GM18498 (cell line): ENCODE data around the gene ADAMTS14.
"Not testable (repeated sequence)": the region's sequence is repeated elsewhere in the genome, so short reads cannot be mapped to it uniquely, and the experiment has no call there.

Experiments
- ATAC-seq: cut with Tn5 transposase; IDR thresholded peaks from one replicate; pipeline ENCODE4 v1.9.1; 2021; ENCODE audit warnings: mild to moderate bottlenecking, moderate library complexity; ENCODE audit not compliant: unreplicated experiment

The ADAMTS14 gene

GRCh38 chr10:70768026-70768685 is 95.8 kb downstream of the ADAMTS14 start:
- not testable (repeated sequence) for ATAC-seq

GRCh38 chr10:70769121-70769520 is 96.8 kb downstream of the ADAMTS14 start:
- ATAC-seq: no peak

GRCh38 chr10:70770001-70770400 is 97.7 kb downstream of the ADAMTS14 start:
- ATAC-seq: no peak

GRCh38 chr10:70770516-70770915 is 98.2 kb downstream of the ADAMTS14 start:
- not testable (repeated sequence) for ATAC-seq

GRCh38 chr10:70771311-70772194 is 99.2 kb downstream of the ADAMTS14 start:
- no peak for ATAC-seq

- ATAC-seq: no peak
Measured at GRCh38 chr10:70772627-70773026, 100.3 kb downstream of the ADAMTS14 start.

GRCh38 chr10:70773461-70773860 is 101.2 kb downstream of the ADAMTS14 start:
- no peak for ATAC-seq

- ATAC-seq: no peak
Measured at GRCh38 chr10:70773965-70774809, 101.9 kb downstream of the ADAMTS14 start.

- ATAC-seq: no peak
Measured at GRCh38 chr10:70774810-70775678, 102.7 kb downstream of the ADAMTS14 start.

- no peak for ATAC-seq
Measured at GRCh38 chr10:70775679-70776454, 103.6 kb downstream of the ADAMTS14 start.

- ATAC-seq: no peak
Measured at GRCh38 chr10:70776455-70777005, 104.2 kb downstream of the ADAMTS14 start.

GRCh38 chr10:70777063-70777875 is 105.0 kb downstream of the ADAMTS14 start:
- no peak for ATAC-seq

GRCh38 chr10:70778267-70778924 is 106.1 kb downstream of the ADAMTS14 start:
- no peak for ATAC-seq

- ATAC-seq: no peak
Measured at GRCh38 chr10:70779088-70779487, 106.8 kb downstream of the ADAMTS14 start.

GRCh38 chr10:70779511-70780369 is 107.4 kb downstream of the ADAMTS14 start:
- ATAC-seq: no peak

GRCh38 chr10:70780370-70780760 is 108.1 kb downstream of the ADAMTS14 start:
- no peak for ATAC-seq

GRCh38 chr10:70780772-70781171 is 108.5 kb downstream of the ADAMTS14 start:
- ATAC-seq: no peak
